ENCODE data around the gene RPS6KA4.

GRCh38 chr11:64352995-64353714, 5.8 kb upstream of the RPS6KA4 start:
- TF ChIP-seq, protein P1, sequence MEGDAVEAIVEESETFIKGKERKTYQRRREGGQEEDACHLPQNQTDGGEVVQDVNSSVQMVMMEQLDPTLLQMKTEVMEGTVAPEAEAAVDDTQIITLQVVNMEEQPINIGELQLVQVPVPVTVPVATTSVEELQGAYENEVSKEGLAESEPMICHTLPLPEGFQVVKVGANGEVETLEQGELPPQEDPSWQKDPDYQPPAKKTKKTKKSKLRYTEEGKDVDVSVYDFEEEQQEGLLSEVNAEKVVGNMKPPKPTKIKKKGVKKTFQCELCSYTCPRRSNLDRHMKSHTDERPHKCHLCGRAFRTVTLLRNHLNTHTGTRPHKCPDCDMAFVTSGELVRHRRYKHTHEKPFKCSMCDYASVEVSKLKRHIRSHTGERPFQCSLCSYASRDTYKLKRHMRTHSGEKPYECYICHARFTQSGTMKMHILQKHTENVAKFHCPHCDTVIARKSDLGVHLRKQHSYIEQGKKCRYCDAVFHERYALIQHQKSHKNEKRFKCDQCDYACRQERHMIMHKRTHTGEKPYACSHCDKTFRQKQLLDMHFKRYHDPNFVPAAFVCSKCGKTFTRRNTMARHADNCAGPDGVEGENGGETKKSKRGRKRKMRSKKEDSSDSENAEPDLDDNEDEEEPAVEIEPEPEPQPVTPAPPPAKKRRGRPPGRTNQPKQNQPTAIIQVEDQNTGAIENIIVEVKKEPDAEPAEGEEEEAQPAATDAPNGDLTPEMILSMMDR (CRISPR knock-in tag; IDR thresholded peaks at IDR 0.05) = no peak
- TF ChIP-seq ZNF562 (CRISPR knock-in tag; IDR thresholded peaks at IDR 0.05; ENCODE audit: borderline replicate concordance) = no peak
- no peak for TF ChIP-seq RAD51 (IDR thresholded peaks at IDR 0.05; ENCODE audit: borderline replicate concordance)
- TF ChIP-seq NFRKB (IDR thresholded peaks at IDR 0.05) = no peak
- no peak for TF ChIP-seq ZNF619 (CRISPR knock-in tag; IDR thresholded peaks at IDR 0.05)
- TF ChIP-seq ESRRA (CRISPR knock-in tag; IDR thresholded peaks at IDR 0.05; ENCODE audit: low read depth) = no peak
- TF ChIP-seq SMARCC2 (IDR thresholded peaks at IDR 0.05) = no peak
- no peak for TF ChIP-seq CBFB (CRISPR knock-in tag; IDR thresholded peaks at IDR 0.05)
